ENCODE data around the gene CABCOCO1. TPM values are rescaled to one million over a fixed set of nuclear protein-coding genes. Genes with fewer than 3 reads are reported as not detected.
A peak's percentile ranks its signal among the peaks of the same experiment; 100 is the strongest.

CABCOCO1 gene
- polyA plus RNA-seq, 1 of the 3 experiments (the other 2 are of a cell fraction) = 0.71 TPM

GRCh38 chr10:61669161-61669725, 6.5 kb downstream of the CABCOCO1 start:
- peak overlapping the region; percentile 5 to 89 for H3K27ac ChIP-seq (ENCODE audit: low read depth in 2 of 2, low read length in 1 of 2)
- TF ChIP-seq EP300 (IDR thresholded peaks at IDR 0.05; ENCODE audit: borderline replicate concordance in 1 of 2, low read depth in 1 of 2, low read length in 1 of 2) (peak in 1 of 2 experiments; percentile 49; a peak in 2 of 4 replicates), CTCF (IDR thresholded peaks at IDR 0.05) (peak; percentile 38), GATA2 (CRISPR knock-in tag; IDR thresholded peaks at IDR 0.05) (0 out of 2 replicates have a peak, but pooled peaks have one; percentile 27), MAX (IDR thresholded peaks at IDR 0.05; ENCODE audit: low read depth) (no peak)
- H3K4me2 ChIP-seq = no peak overlapping the region; the same call in 1 of the 2 replicates
- ChIA-PET POLR2A (no interaction called here), CTCF (interaction anchor here (1.0 to 1.2 kb wide), 3 partner anchors 16 to 290 kb away, joined by 3 to 4 read pairs (median 3); no protein-coding TSS in a partner anchor)
- H3K36me3 ChIP-seq (replicated peaks in 1 of 2; ENCODE audit: control insufficient read depth in 1 of 2, insufficient read depth in 2 of 2, low read length in 1 of 2) = no peaks in the 10 kb centered on the region
- no peak overlapping the region for H2AFZ ChIP-seq (ENCODE audit: low read depth)
- H3K27me3 ChIP-seq (ENCODE audit: insufficient read depth) = no peaks in the 10 kb centered on the region
- H3K4me1 ChIP-seq (ENCODE audit: control insufficient read depth in 1 of 2, insufficient read depth in 2 of 2, low read depth in 1 of 2, low read length in 1 of 2) = peaks cover 0 to 11% of the 10 kb centered on the region in 2 experiments; a peak in 2 of 4 replicates
- H3F3A ChIP-seq (replicated peaks; ENCODE audit: insufficient read depth) = peaks cover 6% of the 10 kb centered on the region
- DNase-seq = peak; percentile 38
- no peaks in the 10 kb centered on the region for H3K79me2 ChIP-seq (ENCODE audit: insufficient read depth)
- H3K9me2 ChIP-seq = no peaks in the 10 kb centered on the region
- no peaks in the 10 kb centered on the region for H4K20me1 ChIP-seq (ENCODE audit: insufficient read depth)
- H3K9me3 ChIP-seq = no peaks in the 10 kb centered on the region
- H3K4me3 ChIP-seq (ENCODE audit: low read depth in 2 of 2, low read length in 1 of 2) = no peak overlapping the region
- no peak overlapping the region for H3K9ac ChIP-seq

GRCh38 chr10:61669849-61670248, 7.1 kb downstream of the CABCOCO1 start:
- H3K9me3 ChIP-seq = no peaks in the 10 kb centered on the region
- no peaks in the 10 kb centered on the region for H4K20me1 ChIP-seq (ENCODE audit: insufficient read depth)
- H3K4me2 ChIP-seq = no peak overlapping the region
- peak in 1 of 2 experiments; percentile 88; a peak in 2 of 4 replicates for TF ChIP-seq EP300 (IDR thresholded peaks at IDR 0.05; ENCODE audit: borderline replicate concordance in 1 of 2, low read depth in 1 of 2, low read length in 1 of 2)
- no peak for TF ChIP-seq RAD21 (IDR thresholded peaks at IDR 0.05; ENCODE audit: low read length)
- no peak for TF ChIP-seq POLR2AphosphoS5 (IDR thresholded peaks at IDR 0.05; ENCODE audit: low read depth, low read length)
- peak; percentile 79 for TF ChIP-seq GATA2 (CRISPR knock-in tag; IDR thresholded peaks at IDR 0.05)
- peak; percentile 57; the same call in 1 of the 2 replicates for TF ChIP-seq PBX3 (IDR thresholded peaks at IDR 0.05)
- TF ChIP-seq USF2 (IDR thresholded peaks at IDR 0.05; ENCODE audit: borderline replicate concordance, low read depth, low read length) = no peak
- TF ChIP-seq CTCF (IDR thresholded peaks at IDR 0.05) = no peak
- TF ChIP-seq RCOR1 (IDR thresholded peaks at IDR 0.05; ENCODE audit: low read length) = peak; percentile 40; the same call in 1 of the 2 replicates
- peak; percentile 31 for TF ChIP-seq CHD2 (IDR thresholded peaks at IDR 0.05; ENCODE audit: low read length, partially characterized antibody)
- TF ChIP-seq TCF12 (IDR thresholded peaks at IDR 0.05) = peak; percentile 46; the same call in 1 of the 2 replicates
- no peak overlapping the region for H3K4me3 ChIP-seq (ENCODE audit: low read depth in 2 of 2, low read length in 1 of 2)
- peak; percentile 44 for DNase-seq
- ChIA-PET CTCF (interaction anchor here (1.2 kb wide), 1 partner anchor 291 kb away, joined by 4 read pairs; no protein-coding TSS in a partner anchor), POLR2A (no interaction called here)
- no peaks in the 10 kb centered on the region for H3K27me3 ChIP-seq (ENCODE audit: insufficient read depth)
- H3K9me2 ChIP-seq = no peaks in the 10 kb centered on the region
- peaks cover 0 to 11% of the 10 kb centered on the region in 2 experiments; a peak in 2 of 4 replicates for H3K4me1 ChIP-seq (ENCODE audit: control insufficient read depth in 1 of 2, insufficient read depth in 2 of 2, low read depth in 1 of 2, low read length in 1 of 2)
- peak overlapping the region in 1 of 2 experiments; percentile 89; a peak in 2 of 4 replicates for H3K27ac ChIP-seq (ENCODE audit: low read depth in 2 of 2, low read length in 1 of 2)
- H2AFZ ChIP-seq (ENCODE audit: low read depth) = no peak overlapping the region
- H3K79me2 ChIP-seq (ENCODE audit: insufficient read depth) = no peaks in the 10 kb centered on the region
- H3F3A ChIP-seq (replicated peaks; ENCODE audit: insufficient read depth) = peaks cover under 1% of the 10 kb centered on the region
- no peaks in the 10 kb centered on the region for H3K36me3 ChIP-seq (replicated peaks in 1 of 2; ENCODE audit: control insufficient read depth in 1 of 2, insufficient read depth in 2 of 2, low read length in 1 of 2)
- H3K9ac ChIP-seq = no peak overlapping the region
